MM.1S (cell line): ENCODE measurements around the gene MSRB3.

Source experiments
- DNase-seq: peaks from one replicate; pipeline ENCODE4 v3.0.0-alpha.2; 2015
- H2AFZ ChIP-seq: fragments of 300-600 bp; sonication (generic); 2 replicates; pipeline ENCODE4 v1.6.0; 2016; ENCODE audit warnings: antibody characterized with exemption, low read length
- H3F3A ChIP-seq: fragments of 300-600 bp; sonication (generic); 2 replicates; pipeline ENCODE4 v1.6.1; 2016; ENCODE audit warnings: mild to moderate bottlenecking, antibody characterized with exemption, low read length, moderate library complexity, mixed read lengths; ENCODE audit not compliant: insufficient read depth
- H3K27ac ChIP-seq: fragments of 300-600 bp; sonication (generic); 2 replicates; pipeline ENCODE4 v1.5.1; 2016; ENCODE audit warnings: mild to moderate bottlenecking, low read length
- H3K27me3 ChIP-seq: fragments of 300-600 bp; sonication (generic); replicated peaks from 2 replicates; pipeline ENCODE4 v1.6.0; 2016; ENCODE audit warnings: low read length; ENCODE audit not compliant: insufficient read depth
- H3K36me3 ChIP-seq: fragments of 300-600 bp; sonication (generic); replicated peaks from 2 replicates; pipeline ENCODE4 v1.6.1; 2016; ENCODE audit warnings: mild to moderate bottlenecking, low read length, mixed read lengths; ENCODE audit not compliant: insufficient read depth
- H3K4me1 ChIP-seq: fragments of 300-600 bp; sonication (generic); 2 replicates; pipeline ENCODE4 v1.6.1; 2016; ENCODE audit warnings: low read length, mixed read lengths
- H3K4me2 ChIP-seq: fragments of 300-600 bp; sonication (generic); 2 replicates; pipeline ENCODE4 v1.6.0; 2016; ENCODE audit warnings: low read depth, low read length
- H3K4me3 ChIP-seq: fragments of 300-600 bp; sonication (generic); 2 replicates; pipeline ENCODE4 v1.5.1; 2016; ENCODE audit warnings: low read length, mixed read lengths
- H3K79me2 ChIP-seq: fragments of 300-600 bp; sonication (generic); 2 replicates; pipeline ENCODE4 v1.6.1; 2016; ENCODE audit warnings: mixed run types, low read length, mixed read lengths
- H3K9ac ChIP-seq: fragments of 300-600 bp; sonication (generic); 2 replicates; pipeline ENCODE4 v1.6.1; 2016; ENCODE audit warnings: low read length, mixed read lengths
- H3K9me2 ChIP-seq: fragments of 300-600 bp; sonication (generic); replicated peaks from 2 replicates; pipeline ENCODE4 v1.6.1; 2016; ENCODE audit warnings: mild to moderate bottlenecking, low read length, mixed read lengths; ENCODE audit not compliant: insufficient read depth
- H3K9me3 ChIP-seq: fragments of 300-600 bp; sonication (generic); replicated peaks from 2 replicates; pipeline ENCODE4 v1.6.1; 2016; ENCODE audit warnings: mild to moderate bottlenecking, low read length, mixed read lengths; ENCODE audit not compliant: insufficient read depth
- H4K20me1 ChIP-seq: fragments of 300-600 bp; sonication (generic); 2 replicates; pipeline ENCODE4 v1.6.1; 2016; ENCODE audit warnings: mild to moderate bottlenecking, low read length, moderate library complexity, mixed read lengths; ENCODE audit not compliant: insufficient read depth
- EZH2 ChIP-seq: fragments of 300-600 bp; sonication (generic); optimal IDR thresholded peaks from 2 replicates; pipeline ENCODE3; 2017; ENCODE audit warnings: low read depth, mild to moderate bottlenecking, antibody characterized with exemption, low read length, mixed read lengths
- EZH2phosphoT487 ChIP-seq: fragments of 300-600 bp; sonication (generic); IDR thresholded peaks from 2 replicates; pipeline ENCODE4 v1.6.1; 2018; ENCODE audit warnings: antibody characterized with exemption, low read length
- TF ChIP-seq, protein P1 (sequence below): fragments of 300-600 bp; sonication (generic); IDR thresholded peaks from 2 replicates; pipeline ENCODE4 v1.5.1; 2016; ENCODE audit warnings: antibody characterized with exemption, low read length, mixed read lengths

The MSRB3 gene

DNA sequence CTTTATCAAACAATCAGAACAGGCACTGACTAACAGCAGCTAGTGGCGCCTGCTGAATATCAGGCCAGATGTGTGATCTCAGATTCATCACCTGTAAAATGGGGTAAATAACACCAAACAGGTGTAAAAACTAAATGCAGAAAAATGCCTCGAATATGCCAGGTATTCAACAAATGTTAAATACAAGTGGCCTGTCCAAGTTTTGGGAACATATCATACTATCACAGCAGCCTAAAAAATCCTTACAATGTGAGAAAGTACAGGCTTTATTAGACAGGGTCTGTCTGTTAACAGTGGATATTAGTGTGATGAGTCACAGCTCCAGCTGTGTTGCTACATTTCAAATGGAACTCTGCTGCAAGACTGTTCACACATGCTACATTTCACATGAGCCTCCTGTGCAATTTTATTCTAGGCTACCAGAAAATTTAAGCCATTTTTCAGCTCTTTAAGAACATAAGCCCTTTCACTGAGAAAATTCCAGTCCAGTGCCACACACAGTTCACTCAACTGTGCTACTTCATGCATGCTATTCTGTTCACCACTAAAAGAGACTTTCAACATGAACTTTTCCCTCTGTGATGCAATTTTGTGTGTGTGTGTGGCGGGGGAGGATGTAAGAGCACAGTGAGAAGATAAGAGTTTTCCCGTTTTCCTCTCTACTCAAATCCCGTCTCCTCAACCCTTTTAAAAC is 56.7 kb downstream of the MSRB3 start:
- H3K27ac ChIP-seq: no peak overlapping the region
- DNase-seq: no peak

DNA sequence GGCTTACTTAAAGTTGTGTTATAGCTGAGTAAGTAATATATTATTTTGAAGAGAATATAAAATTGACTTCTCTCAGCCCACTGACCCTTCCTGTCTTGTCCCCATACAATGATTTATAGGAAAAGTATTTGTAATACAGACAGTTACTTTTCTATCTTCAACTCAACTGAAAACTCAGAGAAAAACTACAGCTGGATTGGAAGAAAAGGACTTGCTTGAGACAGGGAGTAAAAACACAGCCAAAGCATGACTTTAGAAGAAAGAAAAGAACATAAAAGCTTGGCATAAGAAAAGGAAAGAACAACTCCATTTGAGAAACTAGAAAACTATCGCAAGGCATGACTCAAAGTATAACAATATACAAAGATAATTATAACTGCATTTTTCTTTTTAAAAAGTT is 57.5 kb downstream of the MSRB3 start:
- Histone ChIP-seq H3K9ac (no peak overlapping the region), H3K79me2 (no peaks in the 10 kb centered on the region), H3K9me3 (no peaks in the 10 kb centered on the region), H2AFZ (no peak overlapping the region), H3K27ac (no peak overlapping the region), H3F3A (no peaks in the 10 kb centered on the region), H3K9me2 (no peaks in the 10 kb centered on the region), H3K27me3 (no peaks in the 10 kb centered on the region), H3K4me2 (no peak overlapping the region), H3K4me1 (no peaks in the 10 kb centered on the region), H4K20me1 (no peaks in the 10 kb centered on the region), H3K36me3 (no peaks in the 10 kb centered on the region), H3K4me3 (no peak overlapping the region)
- no peak for DNase-seq
- TF ChIP-seq, protein P1, sequence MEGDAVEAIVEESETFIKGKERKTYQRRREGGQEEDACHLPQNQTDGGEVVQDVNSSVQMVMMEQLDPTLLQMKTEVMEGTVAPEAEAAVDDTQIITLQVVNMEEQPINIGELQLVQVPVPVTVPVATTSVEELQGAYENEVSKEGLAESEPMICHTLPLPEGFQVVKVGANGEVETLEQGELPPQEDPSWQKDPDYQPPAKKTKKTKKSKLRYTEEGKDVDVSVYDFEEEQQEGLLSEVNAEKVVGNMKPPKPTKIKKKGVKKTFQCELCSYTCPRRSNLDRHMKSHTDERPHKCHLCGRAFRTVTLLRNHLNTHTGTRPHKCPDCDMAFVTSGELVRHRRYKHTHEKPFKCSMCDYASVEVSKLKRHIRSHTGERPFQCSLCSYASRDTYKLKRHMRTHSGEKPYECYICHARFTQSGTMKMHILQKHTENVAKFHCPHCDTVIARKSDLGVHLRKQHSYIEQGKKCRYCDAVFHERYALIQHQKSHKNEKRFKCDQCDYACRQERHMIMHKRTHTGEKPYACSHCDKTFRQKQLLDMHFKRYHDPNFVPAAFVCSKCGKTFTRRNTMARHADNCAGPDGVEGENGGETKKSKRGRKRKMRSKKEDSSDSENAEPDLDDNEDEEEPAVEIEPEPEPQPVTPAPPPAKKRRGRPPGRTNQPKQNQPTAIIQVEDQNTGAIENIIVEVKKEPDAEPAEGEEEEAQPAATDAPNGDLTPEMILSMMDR: no peak
- TF ChIP-seq EZH2 (no peak), EZH2phosphoT487 (no peak)

More for the DNA sequence above, 56.7 kb downstream of the MSRB3 start:
- Histone ChIP-seq H2AFZ (no peak overlapping the region), H4K20me1 (no peaks in the 10 kb centered on the region), H3K4me1 (no peaks in the 10 kb centered on the region), H3K4me2 (no peak overlapping the region), H3K9me3 (no peaks in the 10 kb centered on the region), H3K79me2 (no peaks in the 10 kb centered on the region), H3F3A (no peaks in the 10 kb centered on the region), H3K36me3 (no peaks in the 10 kb centered on the region), H3K4me3 (no peak overlapping the region), H3K27me3 (no peaks in the 10 kb centered on the region), H3K9me2 (no peaks in the 10 kb centered on the region), H3K9ac (no peak overlapping the region)
- TF ChIP-seq, protein P1: no peak
- TF ChIP-seq EZH2phosphoT487 (no peak), EZH2 (no peak)

DNA sequence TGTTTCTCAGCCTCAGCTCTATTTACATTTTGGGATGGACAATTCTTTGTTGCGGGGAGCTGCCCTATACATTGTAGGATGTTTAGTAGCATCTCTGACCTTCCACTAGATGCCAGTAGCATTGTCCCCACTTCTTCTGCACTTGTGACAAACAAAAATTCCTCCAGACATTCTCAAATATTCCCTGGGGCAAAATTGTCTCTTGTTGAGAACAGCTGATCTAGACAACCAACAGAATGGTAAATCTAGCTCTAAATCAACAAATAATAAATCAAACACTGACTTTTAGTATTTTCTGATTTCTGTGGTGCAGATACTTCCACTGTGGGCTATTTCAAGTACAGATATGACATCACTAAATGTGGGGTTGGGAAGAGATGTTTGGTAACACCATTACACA is 60.7 kb downstream of the MSRB3 start:
- Histone ChIP-seq H3K27me3 (no peaks in the 10 kb centered on the region), H3K4me3 (no peak overlapping the region), H4K20me1 (no peaks in the 10 kb centered on the region), H3K36me3 (no peaks in the 10 kb centered on the region), H3K9me3 (no peaks in the 10 kb centered on the region), H3F3A (no peaks in the 10 kb centered on the region), H3K4me2 (no peak overlapping the region), H3K4me1 (no peaks in the 10 kb centered on the region), H3K9me2 (no peaks in the 10 kb centered on the region), H3K79me2 (no peaks in the 10 kb centered on the region), H2AFZ (no peak overlapping the region), H3K9ac (no peak overlapping the region), H3K27ac (no peak overlapping the region)
- TF ChIP-seq EZH2phosphoT487 (no peak), EZH2 (no peak)
- TF ChIP-seq, protein P1: no peak
- DNase-seq: no peak
